Stimulated activated CD4-positive, alpha-beta T cell treated with anti-CD3 and anti-CD28 coated beads, TNF-alpha, amount 100 ng/mL, for 24 hours (primary cell): ENCODE results near the gene TRPV4.

Experiments used
- DNase-seq, 3 experiments: peaks; one replicate each; pipeline ENCODE4 v3.0.0-alpha.2; 2020; ENCODE audit warnings: low read depth in 3 of 3

TRPV4 gene

DNA sequence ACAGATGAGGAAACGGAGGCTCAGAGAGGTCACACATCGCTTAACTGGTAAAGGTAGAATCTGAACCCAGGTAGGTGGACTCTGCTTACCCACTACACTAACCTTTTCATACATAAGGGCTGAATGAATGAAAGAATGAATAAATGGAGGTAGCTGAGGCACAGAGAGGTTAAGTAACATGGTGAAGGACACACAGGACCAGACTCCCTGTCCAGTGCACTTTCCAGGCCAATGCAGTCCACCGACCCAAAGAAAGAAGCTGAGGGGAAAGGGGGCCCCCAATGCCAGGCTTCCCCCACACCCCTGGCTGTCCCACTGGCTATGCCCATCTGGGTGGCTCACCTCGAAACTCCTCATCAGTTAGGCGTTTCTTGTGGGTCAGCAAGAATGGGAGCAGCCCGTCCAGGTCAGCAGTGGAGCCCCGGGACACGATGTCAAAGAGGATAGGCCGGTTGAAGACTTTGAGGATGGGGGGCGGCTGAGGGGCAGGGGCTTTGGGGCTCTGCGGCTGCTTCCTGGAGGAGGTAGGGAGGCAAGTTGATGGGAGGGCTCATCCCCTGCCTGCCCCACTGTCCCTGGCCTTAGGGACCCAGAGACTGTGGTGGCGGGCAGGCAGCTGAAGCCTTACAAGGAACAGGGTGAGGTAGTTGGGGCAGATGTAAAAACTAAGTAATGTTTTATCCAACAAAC, 25.1 kb downstream of the TRPV4 start:
- DNase-seq = no peak

DNA sequence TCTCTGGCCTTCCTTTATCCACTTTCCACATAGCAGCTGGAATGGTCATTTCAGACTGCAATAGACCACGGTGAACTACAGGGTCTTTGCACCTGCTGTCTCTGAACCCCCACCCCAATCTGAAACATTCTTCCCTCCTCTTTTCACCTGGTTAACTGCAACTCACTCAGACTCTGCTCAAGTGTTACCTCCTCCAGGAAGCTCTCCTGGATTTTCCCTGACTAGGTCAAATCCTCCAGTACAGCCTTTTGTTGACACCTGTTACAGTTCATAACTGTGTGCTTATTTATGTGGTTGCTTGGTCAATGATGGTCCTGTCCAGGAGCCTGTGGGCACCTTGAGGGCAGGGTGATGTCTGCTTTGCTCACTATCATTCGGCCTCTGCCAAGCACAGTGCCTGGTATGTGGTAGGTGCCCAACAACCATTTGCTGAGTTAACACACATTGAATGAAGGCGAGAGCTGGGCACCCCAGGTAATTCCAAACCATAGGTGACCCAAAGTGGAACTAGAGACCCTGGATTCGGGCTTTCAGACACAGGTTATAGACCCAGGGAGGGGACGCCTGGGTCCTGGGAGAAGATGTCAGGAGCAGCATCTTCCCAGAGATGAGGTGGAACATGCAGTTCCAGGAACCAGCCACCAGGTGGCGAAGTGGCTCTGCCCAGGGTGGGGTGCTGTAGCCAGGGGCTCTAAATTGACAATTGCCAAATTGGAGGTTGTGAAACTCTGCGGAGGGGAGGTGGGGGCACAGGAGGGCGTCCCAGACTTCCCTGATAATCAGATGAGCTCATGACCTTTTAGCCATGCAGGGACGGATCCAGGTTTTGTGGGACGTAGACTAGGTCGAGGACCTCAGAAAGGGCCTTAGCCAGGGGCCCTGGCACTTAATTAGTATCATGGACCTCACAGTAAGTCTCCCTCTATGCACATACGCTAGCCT, 28.1 kb downstream of the TRPV4 start:
- DNase-seq = peak; percentile 36 to 66 (median 40)

DNA sequence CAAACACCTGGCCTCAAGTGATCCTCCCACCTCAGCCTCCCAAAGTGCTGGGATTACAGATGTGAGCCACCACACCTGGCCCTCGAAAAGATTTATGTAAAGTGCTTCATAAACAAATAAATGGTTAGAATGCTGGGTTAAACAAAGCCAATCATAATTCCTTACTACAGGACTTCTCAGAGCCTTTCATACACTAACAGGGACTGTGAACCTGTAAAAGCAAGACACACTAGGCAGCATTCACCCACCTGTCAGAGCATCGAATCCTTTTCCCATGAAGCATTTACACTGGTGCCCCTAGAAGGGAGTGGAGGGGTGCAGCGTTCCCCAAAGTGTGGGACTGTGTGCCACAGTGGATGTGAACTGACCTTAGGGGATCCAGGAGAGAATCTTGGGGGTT, 29.5 kb downstream of the TRPV4 start:
- no peak for DNase-seq

DNA sequence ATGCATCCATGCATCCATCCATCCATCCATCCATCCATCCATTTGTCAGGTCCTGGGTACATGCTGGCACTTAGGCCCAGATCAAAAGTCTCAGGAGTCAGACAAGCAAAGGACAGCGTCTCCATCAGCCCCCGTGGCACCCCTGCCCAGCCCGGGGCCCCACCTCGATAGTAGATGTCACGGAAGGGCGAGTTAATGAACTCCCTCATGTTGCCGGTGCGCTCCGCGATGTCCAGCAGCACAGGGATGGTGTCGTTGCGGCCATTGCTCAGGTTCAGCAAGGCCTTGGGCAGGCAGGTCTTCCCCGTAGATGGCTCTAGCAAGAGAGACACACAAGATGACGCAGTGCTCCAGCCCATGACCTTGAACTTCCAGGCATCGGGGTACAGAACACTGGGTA, 30.4 kb downstream of the TRPV4 start:
- no peak for DNase-seq

DNA sequence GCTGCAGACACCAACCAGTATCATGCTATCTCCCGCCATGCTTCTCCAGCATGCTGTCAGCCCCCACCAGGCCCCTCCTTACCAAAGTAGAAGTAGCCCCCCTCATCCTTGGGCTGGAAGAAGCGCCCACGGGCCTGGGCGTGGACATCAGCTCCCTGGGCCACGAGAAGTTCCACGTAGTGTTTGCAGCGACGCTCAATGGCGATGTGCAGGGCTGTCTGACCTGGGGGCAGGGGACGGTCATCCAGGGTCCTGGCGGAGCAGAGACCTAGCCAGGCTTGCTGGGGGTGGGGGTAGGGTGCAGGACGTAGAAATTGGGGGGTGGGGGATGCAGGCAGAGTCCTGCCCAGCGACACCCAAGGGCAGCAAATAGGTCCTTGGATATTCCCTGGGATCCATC, 32.7 kb downstream of the TRPV4 start:
- DNase-seq = no peak

DNA sequence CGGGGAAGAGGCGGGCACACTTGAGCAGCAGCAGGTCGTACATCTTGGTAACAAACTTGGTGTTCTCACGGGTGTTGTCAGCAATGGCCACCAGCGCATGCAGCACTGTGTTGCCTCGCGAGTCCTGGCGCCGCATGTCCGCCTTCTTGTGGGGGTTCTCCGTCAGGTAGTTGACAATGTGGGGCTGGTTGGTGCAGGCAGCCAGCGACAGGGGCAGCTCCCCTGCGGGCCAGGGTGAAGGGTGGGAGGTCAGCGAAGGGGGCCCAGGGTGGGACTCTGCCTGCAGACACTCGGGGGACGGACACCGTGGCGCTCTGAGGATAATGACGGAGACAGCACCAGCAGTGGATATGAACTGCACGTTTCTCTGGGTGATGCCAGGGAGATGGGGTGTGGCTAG, 34.5 kb downstream of the TRPV4 start:
- DNase-seq = no peak

DNA sequence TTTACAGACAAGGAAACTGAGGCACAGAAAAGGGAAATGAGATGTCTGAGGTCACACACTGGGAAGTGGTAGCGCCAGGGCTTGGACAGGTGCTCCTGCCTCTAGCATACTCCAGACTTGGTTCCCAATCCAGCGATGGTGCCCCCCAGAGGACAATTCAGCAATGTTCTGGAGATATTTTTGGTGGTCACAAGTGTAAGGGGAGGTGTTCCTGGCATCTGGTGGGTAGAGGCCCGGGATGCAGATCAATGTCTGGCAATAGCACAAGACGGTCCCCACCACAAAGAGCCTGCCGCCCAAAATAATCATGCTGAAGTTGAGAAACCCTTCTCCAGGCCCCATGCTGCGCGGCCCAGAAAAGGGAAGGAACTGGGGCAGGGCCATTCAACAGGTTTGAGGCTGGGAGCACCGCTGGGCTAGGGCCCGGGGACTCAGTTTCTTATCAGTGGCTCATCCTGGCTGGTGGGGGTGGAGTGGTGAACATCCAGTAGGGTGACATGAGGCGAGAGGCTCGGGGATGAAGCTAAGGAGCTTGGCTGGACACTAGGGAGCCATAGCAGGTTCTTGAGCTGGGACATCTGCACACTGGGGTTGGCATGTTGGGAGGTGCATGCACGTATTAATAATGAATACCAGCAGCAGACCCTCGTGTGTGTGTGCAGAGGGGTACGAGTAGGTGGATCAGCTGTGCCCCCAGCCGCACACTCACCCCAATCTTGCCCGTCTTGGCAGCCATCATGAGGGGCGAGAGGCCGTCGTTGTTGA, 35.1 kb downstream of the TRPV4 start:
- DNase-seq = no peak

DNA sequence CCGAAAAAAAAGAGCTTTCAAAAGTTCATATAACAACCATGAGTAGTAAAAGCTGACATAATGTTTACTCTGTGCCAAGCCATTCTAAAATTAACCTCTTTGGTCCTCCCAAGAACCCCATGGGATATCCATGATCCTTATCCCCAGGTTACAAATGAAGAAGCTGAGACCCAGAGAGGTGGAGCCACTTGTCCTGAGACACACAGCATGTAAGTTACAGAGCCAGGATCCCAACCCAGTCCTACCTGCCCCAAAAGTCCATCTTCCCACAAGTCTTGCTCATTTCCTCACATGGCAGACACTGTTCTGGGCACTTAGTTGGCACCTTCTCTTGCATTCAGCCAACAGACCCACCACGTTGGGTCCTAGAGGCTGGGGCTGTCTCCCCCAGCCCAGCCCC, 37.1 kb downstream of the TRPV4 start:
- DNase-seq = no peak

DNA sequence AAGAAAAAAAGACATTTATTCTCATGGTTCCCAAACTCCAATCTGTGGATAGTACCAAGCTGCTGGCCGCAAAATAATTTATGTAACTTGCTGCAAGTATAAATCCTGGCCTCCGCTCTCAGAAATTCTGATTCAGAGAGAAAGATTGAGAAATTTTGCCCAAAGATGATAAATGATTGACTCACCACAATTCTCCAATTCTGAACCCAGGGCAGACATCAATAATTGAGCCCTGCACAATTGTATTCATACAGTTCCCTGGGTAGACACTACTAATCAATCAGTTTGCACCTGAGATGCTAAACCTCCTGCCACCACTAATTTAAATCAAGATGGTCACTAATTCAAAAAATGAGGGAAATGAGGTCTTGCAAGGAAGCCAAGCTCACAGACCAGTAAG, 38.2 kb downstream of the TRPV4 start:
- no peak for DNase-seq

DNA sequence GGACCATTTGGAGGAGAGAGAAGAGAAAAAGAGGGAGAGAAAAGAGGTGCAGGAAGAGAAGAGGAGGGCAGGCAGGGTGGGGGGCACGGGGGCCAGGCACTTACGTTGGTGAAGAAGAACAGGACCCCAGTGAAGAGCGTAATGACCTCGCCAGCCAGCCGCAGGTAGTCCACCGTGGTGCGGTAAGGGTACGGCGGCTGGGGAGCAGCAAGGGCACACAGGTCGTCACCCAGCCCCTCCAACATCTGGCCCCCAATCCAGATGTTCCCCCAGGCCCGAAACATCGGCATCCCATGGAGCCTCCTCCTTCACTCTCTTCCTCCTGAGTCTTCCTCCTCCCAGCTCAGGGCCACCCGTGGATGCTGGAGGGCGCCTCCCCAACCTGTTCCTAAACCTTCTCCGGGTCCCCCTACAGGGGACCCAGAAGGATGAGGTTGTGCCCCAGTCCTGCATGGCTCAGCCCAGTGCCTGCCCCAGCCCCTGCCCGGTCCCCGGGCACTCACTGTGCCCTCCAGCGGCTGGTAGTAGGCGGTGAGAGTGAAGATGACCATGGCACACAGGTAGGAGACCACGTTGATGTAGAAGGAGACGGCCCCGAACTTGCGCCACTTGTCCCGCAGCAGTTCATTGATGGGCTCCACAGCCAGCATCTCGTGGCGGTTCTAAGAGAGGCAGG, 39.2 kb downstream of the TRPV4 start:
- DNase-seq = no peak

DNA sequence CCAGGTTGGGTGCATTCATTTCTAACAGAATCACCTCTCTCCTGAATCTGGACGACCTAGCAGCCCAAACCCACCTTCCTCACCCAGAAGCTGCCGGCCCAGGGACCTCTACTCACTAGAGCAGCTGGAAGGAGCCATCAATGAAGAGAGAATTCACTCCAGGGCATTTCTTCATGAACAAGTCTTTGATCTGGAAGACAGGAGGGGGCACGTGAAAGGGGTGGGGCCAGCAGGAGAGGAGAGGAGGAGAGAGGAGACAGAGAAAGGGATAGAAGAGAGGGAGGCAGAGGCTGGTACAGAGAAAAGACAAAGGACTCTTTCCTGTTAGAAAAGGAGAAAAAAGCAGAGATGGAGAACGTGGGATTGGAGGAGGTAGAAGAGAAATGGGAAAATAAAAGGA, 39.8 kb downstream of the TRPV4 start:
- no peak for DNase-seq

DNA sequence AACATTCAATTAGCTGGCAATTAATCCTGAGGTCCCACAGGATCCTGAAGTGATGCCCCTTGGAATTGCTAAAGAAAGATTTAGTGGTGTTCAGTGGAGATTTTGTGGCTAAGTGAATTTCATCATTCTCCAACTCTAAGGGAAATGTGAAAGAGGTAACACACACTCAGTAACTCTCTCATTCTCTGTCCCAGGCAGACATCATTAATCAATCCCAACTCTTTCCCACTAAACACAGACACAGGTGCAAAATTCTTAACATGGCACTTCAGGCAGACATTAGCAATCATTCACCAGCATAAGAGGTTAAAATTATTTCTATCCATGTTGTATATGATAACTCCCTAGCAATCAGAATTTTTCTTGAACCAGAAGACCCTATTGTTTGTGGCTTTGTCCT, 40.2 kb downstream of the TRPV4 start:
- DNase-seq = no peak

DNA sequence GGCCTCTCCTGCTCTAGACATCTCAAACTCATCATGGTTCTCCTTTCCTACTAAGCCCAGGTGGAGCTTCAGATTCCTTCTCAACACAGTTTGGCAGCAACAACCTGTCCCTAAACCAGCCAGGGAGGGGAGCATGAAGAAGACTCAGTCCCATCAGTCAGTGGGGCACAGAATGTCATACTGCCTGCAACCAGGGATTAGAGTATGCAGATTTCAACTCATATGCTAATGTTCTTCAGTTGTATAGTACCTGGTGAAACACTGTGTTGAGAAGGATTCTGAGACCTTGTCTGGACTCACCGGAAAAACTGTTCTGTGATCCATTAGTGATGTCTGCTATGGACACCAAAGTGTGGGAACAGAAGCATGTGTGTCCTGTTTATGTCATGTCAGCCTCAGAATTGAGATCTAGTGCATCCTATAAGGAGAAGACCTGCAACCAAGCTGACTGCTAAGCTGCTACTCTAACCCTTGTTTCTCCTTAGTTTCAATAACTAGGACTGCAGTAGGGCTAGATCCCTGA, 43.6 kb downstream of the TRPV4 start:
- no peak for DNase-seq

DNA sequence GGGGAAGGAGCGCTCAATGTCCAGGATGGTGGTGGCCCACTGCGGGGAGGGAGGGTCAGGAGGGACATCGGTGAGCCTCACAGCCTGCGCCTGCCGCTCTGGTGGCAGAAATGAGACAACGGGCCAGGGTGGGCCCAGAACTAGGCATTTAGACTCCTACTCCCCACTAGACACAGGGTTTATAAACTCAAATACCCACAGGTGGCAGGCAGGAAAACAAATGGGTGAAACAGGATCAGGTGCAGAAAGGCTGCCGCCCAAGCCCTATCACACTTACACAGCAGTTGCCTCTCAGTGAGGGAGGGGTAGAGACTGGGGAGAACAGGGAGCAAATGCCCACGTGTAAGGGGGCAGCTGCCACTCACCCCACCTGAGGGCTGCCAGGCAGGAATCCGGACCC, 46.4 kb downstream of the TRPV4 start:
- no peak for DNase-seq

DNA sequence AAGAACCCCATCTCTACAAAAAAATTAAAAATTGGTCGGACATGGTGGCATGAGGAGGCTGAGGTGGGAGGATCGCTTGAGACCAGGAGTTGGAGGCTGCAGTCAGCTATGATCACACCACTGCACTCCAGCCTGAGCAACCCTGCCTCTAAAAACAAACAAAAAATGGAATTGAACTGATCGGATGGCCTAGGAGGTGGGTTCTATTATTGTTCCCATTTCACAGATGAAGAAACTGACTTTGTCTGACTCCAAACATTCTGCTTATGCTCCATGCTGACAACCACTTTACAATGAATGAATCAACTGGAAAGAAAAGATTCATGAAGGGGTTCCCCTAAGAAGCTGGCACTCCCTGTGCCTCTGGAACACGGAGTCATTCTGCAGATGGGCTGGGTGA, 47.3 kb downstream of the TRPV4 start:
- no peak for DNase-seq

DNA sequence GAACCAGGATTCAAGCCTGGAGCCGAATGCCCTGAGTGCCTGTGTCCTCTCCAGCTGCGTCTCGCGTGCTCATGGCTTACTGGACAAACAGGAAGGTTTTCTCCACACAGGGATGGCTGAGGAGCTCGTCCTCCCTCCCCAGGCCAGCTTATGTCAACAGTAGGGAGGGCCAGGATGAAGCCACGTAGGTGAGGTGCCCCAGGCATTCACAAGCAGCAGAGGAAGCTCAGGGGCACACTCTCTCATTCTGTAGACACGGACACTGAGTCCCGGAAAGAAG, 49.3 kb downstream of the TRPV4 start:
- no peak for DNase-seq

DNA sequence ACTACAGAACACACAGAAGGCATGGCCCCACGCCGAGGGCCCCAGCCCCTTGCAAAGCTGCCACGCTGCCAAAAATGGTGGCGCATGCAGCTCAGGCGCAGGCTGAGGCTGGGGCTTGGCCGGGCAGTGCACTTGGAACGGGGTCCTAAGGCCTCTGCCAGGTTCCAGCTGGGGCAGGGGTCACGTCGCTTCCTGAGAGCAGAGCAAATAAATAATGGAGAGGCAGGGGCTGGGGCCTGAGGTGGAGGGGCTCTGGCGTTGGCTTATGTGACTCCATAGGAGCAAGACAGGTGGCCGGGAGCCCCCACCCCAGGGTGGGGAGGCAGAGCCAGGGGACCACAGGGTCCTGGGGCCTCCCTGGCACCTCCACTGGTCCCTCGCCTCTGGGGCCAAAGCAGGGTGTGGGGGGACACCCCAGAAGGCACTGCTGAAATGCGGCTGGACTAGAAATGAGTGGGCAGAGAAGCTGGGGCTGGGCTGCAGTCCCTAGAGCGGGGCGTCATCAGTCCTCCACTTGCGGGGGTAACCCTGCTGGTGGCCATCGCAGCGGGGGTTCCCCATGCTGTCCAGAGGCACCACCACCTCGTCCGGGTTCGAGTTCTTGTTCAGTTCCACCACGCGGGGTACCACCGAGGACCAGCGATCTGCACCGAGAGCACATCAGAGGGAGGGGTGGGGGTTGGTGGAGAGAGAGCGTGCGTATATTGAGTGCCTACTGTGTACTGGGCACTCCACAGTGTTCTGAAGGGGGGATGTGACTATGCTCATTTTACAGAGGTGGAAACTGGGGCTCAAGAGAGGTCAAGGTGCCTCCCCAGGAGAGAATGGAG, 49.8 kb downstream of the TRPV4 start:
- no peak for DNase-seq

DNA sequence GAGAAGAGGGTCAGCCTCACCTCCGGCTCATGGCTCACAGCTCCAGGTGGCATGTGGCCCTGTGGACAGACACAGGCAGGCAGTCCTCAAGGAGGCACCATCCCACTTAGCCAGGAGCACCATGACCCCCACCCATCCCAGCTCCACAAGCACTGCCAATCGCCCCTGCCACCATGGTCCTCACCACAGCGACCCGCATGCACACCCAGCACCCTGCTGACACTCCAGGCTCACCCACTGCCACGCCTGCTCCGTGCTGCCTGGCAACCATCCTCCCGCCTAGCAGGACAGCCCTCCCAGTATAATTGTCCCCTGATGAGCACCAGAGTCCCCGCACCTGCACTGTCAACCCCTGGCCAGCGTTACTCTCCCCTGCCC, 50.9 kb downstream of the TRPV4 start:
- DNase-seq = no peak

DNA sequence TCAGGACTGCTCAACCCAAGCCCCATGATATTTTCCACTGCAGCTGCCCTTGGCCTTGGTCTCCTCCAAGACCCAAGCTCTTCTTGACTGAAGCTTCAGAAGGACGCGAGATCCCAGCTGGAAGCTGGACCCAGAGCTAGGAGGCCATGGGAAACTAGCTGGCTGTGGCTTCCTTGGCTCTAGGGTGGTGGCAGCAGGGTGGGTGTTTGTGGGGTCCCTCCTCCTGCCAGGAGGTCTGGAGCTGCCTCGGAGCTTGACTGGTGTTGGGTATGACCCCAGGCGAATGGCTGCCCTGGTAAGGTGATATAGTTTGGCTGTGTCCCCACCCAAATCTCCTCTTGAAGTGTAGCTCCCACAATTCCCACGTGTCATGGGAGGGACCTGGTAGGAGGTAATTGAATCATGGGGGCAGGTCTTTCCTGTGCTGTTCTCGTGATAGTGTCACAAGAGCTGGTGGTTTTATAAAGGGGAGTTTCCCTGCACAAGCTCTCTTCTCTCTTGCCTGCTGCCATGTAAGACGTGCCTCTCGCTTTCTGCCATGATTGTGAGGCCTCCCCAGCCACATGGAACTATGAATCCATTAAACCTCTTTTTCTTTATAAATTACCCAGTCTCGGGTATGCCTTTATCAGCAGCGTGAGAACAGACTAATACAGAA, 51.4 kb downstream of the TRPV4 start:
- DNase-seq = no peak

DNA sequence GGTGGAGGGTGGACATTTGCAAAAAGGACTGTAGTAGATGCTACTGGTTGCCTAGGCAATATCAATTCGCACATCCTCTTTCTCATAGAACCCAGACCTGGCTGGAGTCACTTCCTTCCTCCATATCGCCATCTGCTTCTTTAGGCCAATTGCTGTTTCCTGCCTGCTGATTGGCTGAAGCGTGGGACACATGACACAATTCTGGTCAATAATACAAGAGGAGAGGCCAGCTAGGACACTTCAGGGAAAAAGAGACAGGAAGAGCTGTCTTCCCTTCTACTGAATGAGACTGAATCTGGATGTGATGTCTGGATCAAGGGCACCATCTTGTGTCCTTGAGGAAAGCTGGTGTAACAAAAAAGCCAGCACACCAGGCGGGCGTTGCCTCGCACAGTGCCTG, 53.8 kb downstream of the TRPV4 start:
- DNase-seq = no peak

DNA sequence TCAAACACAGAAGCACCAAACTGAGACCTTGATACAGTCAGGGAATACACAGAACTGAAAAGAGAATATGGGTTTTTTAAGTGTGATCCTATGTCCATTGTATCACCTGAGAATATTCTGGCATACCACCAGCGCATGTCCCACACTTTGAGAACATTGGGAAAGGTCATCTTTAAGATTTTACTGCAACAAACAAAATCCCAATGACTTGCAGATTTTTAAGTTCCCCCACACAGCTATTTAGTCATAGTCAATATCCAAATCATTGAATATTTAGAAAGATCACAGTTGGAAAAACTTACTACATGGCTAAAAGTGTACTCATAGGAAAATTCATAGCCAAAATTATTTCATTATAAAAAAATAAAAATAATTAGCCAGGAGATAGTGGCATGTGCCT, 54.5 kb downstream of the TRPV4 start:
- DNase-seq = no peak
